Ovary (tissue), 9 donors: ENCODE measurements around the gene FGD3. TPM values are rescaled to one million over a fixed set of nuclear protein-coding genes. Genes with fewer than 3 reads are reported as not detected.

Source experiments
- DNase-seq, 5 donors: peaks; one replicate each; pipeline ENCODE4 v3.0.0-alpha.2; 2019 to 2020
- H3K27ac ChIP-seq, 2 donors: fragments of 200-600 bp; one replicate each; pipeline versions ENCODE4 v1.5.1 to v1.8.0; 2019 to 2022
- H3K27me3 ChIP-seq: fragments of 200-600 bp; one replicate; pipeline ENCODE4 v1.8.0; 2022
- H3K36me3 ChIP-seq: fragments of 200-600 bp; sonication (generic); one replicate; pipeline ENCODE4 v1.5.1; 2019
- H3K4me1 ChIP-seq: one replicate; pipeline ENCODE4 v1.8.1; 2013; ENCODE audit warnings: mild to moderate bottlenecking, moderate library complexity; ENCODE audit not compliant: insufficient read depth
- H3K4me3 ChIP-seq: fragments of 200-600 bp; sonication (generic); one replicate; pipeline ENCODE4 v1.5.1; 2017
- H3K9me3 ChIP-seq, 2 donors: fragments of 200-600 bp in 1 of 2; sonication (generic) in 1 of 2; one replicate each; pipeline versions ENCODE4 v1.5.1 to v1.8.1; 2013 to 2019; ENCODE audit warnings: mild to moderate bottlenecking in 1 of 2, moderate library complexity in 1 of 2
- CTCF ChIP-seq, 3 donors: fragments of 450-650 bp in 2 of 3; fragments of 200-600 bp in 1 of 3; IDR thresholded peaks; one replicate each; pipeline versions ENCODE4 v1.5.1 to v1.8.0; 2016 to 2022; ENCODE audit warnings: antibody characterized with exemption in 3 of 3, mild to moderate bottlenecking in 1 of 3
- EP300 ChIP-seq: sonication (generic); formaldehyde crosslinking; IDR thresholded peaks from one replicate; pipeline ENCODE4 v1.6.1; 2017; ENCODE audit warnings: antibody characterized with exemption
- POLR2A ChIP-seq: fragments of 450-650 bp; IDR thresholded peaks from one replicate; pipeline ENCODE4 v1.6.1; 2017; ENCODE audit warnings: antibody characterized with exemption, mild to moderate bottlenecking, moderate library complexity
- WGBS, 3 donors: extraction: QIAGEN DNeasy Blood & Tissue Kit in 1 of 3; methylation state at CpG; one replicate each; pipeline versions ENCODE4 v1.1.5 to v1.1.7; 2013 to 2017; 5-methylcytosine and 5-hydroxymethylcytosine counted together
- intact Hi-C, 4 donors: fragments of 100-400 bp; cut with DNase I; formaldehyde crosslinking; loops; one replicate each; pipeline versions ENCODE4 v1.11.0 to v1.15.1; 2022 to 2023
- polyA plus RNA-seq, 2 donors: library from polyadenylated mRNA; stranded (reverse); fragments of 200-250 nt in 1 of 2; fragments of 350-450 nt in 1 of 2; fragmentation: Illumina TruSeq in 1 of 2; extraction: RNeasy Lipid Tissue Mini Kit (QIAGEN cat#74804) in 1 of 2; gene quantifications; one replicate each; pipeline ENCODE4 v1.2.3, GENCODE V29; 2013 to 2014
- total RNA-seq, 7 donors: library from RNA; depleted of rRNA in 2 of 7; stranded (reverse); fragments of >200 nt in 2 of 7; fragmentation: NEBNext Ultra II Directional in 3 of 7; extraction: Animal tissue kit (Norgen Biotek cat#: 25700) in 3 of 7; gene quantifications; one replicate each; pipeline versions ENCODE4 v1.1.0 to v1.2.4, GENCODE V29; 2016 to 2023
- donor health status: DM: no; HTN: no; CAD: no; lungs with moderate emphysema.
- donor health status: DM: no; HTN: no; CAD: no.
- donor health status: Bipolar disorder and iron deficiency.
- donor health status: DM: yes; HTN: yes; CAD: no.
- donor health status: DM: no; HTN: no; CAD: no.
- donor health status: DM: yes; HTN: yes; CAD: no.

FGD3 gene
- total and polyA plus RNA-seq, 9 donors = 1.1 to 6.7 (median 2.0) TPM

- Histone ChIP-seq H3K9me3 (no peaks in the 10 kb centered on the region), H3K4me3 (peak within 1 kb of the TSS; percentile 56), H3K27ac (peak within 1 kb of the TSS; percentile 78 to 87), H3K4me1 (peaks cover 41% of the 10 kb centered on the region), H3K36me3 (no peaks in the 10 kb centered on the region), H3K27me3 (no peaks in the 10 kb centered on the region)
- DNase-seq = peak; percentile 91 to 96 (median 95)
- TF ChIP-seq POLR2A (peak; percentile 45), EP300 (no peak), CTCF (IDR thresholded peaks at IDR 0.05) (no peak)
- WGBS, 3 donors = 0 to 1% (median 0%) methylated on average over 17 to 55 of the region's 55 CpGs
- intact Hi-C loops = loop anchor here in 2 of 4 donors (5.0 kb wide), 2 partner anchors 34 to 39 kb away; partner anchors contain the start of gene CARD19 (in 1 of the 2)
These were observed 111.2 kb downstream of the FGD3 start, which contains the start of gene SUSD3 for GRCh38 chr9:93058355-93059010. Gene SUSD3, plus strand, starts transcription at chr9:93058701. Its CDS starts 42 bp downstream, at chr9:93058743.

GRCh38 chr9:93059011-93059714 is 111.8 kb downstream of the FGD3 start:
- intact Hi-C loops = loop anchor here in 2 of 4 donors (5.0 kb wide), 2 partner anchors 33 to 38 kb away; partner anchors contain the start of gene CARD19 (in 1 of the 2)
- DNase-seq = peak; percentile 48 to 64 (median 60)
- no peaks in the 10 kb centered on the region for H3K36me3 ChIP-seq
- H3K9me3 ChIP-seq = no peaks in the 10 kb centered on the region
- H3K4me1 ChIP-seq = peaks cover 37% of the 10 kb centered on the region
- peak overlapping the region; percentile 56 for H3K4me3 ChIP-seq
- WGBS, 3 donors = 3 to 15% (median 9%) methylated on average over 23 to 53 of the region's 53 CpGs
- no peak for TF ChIP-seq EP300
- no peak for TF ChIP-seq CTCF (IDR thresholded peaks at IDR 0.05)
- TF ChIP-seq POLR2A = no peak
- H3K27ac ChIP-seq = peak overlapping the region; percentile 78 to 87
- H3K27me3 ChIP-seq = no peaks in the 10 kb centered on the region

GRCh38 chr9:93059715-93060578 is 112.6 kb downstream of the FGD3 start:
- whole genome bisulfite sequencing, 3 donors = 31 to 68% (median 38%) methylated on average over 7 of the region's 7 CpGs
- Histone ChIP-seq H3K4me3 (peak overlapping the region; percentile 56), H3K9me3 (no peaks in the 10 kb centered on the region), H3K27ac (peak overlapping the region; percentile 78 to 87), H3K4me1 (peaks cover 36% of the 10 kb centered on the region), H3K27me3 (no peaks in the 10 kb centered on the region), H3K36me3 (no peaks in the 10 kb centered on the region)
- TF ChIP-seq CTCF (IDR thresholded peaks at IDR 0.05) (no peak), EP300 (no peak), POLR2A (no peak)
- peak; percentile 39 to 65 (median 54) for DNase-seq
- intact Hi-C loops = loop anchor here in 3 of 4 donors (5.0 kb wide), 2 partner anchors 32 to 37 kb away; partner anchors contain the start of gene CARD19 (in 2 of the 3)

GRCh38 chr9:93060746-93061259 is 113.5 kb downstream of the FGD3 start:
- Histone ChIP-seq H3K27ac (peak overlapping the region; percentile 78 to 87), H3K27me3 (no peaks in the 10 kb centered on the region), H3K9me3 (no peaks in the 10 kb centered on the region), H3K4me1 (peaks cover 30% of the 10 kb centered on the region), H3K36me3 (no peaks in the 10 kb centered on the region), H3K4me3 (no peak overlapping the region)
- WGBS, 3 donors = 38 to 55% (median 43%) methylated on average over 8 of the region's 8 CpGs
- no peak for TF ChIP-seq POLR2A
- TF ChIP-seq EP300 = no peak
- no peak for TF ChIP-seq CTCF (IDR thresholded peaks at IDR 0.05)
- peak in 4 of 5 donors; percentile 58 to 81 (median 66) for DNase-seq
- intact Hi-C loops = loop anchor here in 1 of 4 donors (5.0 kb wide), 1 partner anchor 36 kb away; the partner anchor contains the start of gene CARD19
